ENCODE results near the gene ASAP2. TPM values are rescaled to one million over a fixed set of nuclear protein-coding genes. Genes with fewer than 3 reads are reported as not detected.

Gene ASAP2
- polyA plus RNA-seq, 1 experiment = 30.0 TPM

DNA sequence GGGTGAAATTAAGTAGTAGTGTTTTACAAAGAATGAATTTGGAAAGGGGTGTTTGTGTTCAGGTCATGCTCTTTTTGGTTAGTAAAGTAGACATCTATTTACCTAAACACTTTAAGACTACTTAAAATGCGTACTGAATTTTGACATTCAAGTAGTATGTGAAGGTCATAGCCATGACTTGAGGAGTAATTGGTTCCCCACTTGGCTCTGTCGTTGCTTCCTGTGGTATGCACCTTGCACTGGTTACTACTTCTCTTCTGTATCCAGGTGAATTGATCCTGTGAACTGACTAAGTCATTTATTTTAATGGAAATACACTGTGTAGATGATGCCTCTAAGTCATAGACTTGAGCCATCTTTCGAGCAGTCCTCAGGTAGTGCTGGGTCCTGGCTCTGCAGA, 118.8 kb downstream of the ASAP2 start:
- no peak overlapping the region for H3K4me3 ChIP-seq (ENCODE audit: low read depth, low read length)
- ChIA-PET POLR2A (no interaction called here), CTCF (no interaction called here)
- no peak for DNase-seq (ENCODE audit: low read depth, low spot score)
- H3K27ac ChIP-seq (ENCODE audit: low read depth, low read length) = no peak overlapping the region
- H3K27me3 ChIP-seq (ENCODE audit: control insufficient read depth, insufficient read depth, low read length) = no peaks in the 10 kb centered on the region
- no peaks in the 10 kb centered on the region for H3K9me3 ChIP-seq (ENCODE audit: control insufficient read depth, insufficient read depth, low read length)
- TF ChIP-seq, protein P1, sequence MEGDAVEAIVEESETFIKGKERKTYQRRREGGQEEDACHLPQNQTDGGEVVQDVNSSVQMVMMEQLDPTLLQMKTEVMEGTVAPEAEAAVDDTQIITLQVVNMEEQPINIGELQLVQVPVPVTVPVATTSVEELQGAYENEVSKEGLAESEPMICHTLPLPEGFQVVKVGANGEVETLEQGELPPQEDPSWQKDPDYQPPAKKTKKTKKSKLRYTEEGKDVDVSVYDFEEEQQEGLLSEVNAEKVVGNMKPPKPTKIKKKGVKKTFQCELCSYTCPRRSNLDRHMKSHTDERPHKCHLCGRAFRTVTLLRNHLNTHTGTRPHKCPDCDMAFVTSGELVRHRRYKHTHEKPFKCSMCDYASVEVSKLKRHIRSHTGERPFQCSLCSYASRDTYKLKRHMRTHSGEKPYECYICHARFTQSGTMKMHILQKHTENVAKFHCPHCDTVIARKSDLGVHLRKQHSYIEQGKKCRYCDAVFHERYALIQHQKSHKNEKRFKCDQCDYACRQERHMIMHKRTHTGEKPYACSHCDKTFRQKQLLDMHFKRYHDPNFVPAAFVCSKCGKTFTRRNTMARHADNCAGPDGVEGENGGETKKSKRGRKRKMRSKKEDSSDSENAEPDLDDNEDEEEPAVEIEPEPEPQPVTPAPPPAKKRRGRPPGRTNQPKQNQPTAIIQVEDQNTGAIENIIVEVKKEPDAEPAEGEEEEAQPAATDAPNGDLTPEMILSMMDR (IDR thresholded peaks at IDR 0.05; ENCODE audit: low read depth, low read length) = no peak

DNA sequence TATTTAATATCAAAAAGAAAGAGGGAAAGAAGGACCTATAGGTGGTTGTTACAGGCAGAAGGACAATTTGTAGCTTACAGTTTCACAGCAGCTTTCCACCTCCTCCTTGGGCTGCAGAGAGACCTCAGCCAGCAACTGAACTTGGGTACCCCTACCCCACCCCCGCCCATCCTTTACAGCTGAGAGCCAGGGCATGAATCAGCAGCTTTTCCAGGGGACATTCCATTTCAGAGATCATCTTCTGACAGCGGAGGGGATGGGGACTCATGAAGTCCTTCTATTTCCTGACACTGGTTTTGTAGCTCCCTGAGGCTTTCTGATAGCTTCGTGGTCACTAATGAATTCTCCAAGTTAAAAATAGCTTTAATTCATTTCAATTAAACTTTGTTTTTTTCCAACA, 120.4 kb downstream of the ASAP2 start:
- Histone ChIP-seq H3K27me3 (ENCODE audit: control insufficient read depth, insufficient read depth, low read length) (no peaks in the 10 kb centered on the region), H3K9me3 (ENCODE audit: control insufficient read depth, insufficient read depth, low read length) (no peaks in the 10 kb centered on the region), H3K27ac (ENCODE audit: low read depth, low read length) (no peak overlapping the region), H3K4me3 (ENCODE audit: low read depth, low read length) (no peak overlapping the region)
- TF ChIP-seq, protein P1 (IDR thresholded peaks at IDR 0.05; ENCODE audit: low read depth, low read length) = no peak
- no peak for DNase-seq (ENCODE audit: low read depth, low spot score)
- POLR2A ChIA-PET = no interaction called here
- CTCF ChIA-PET = interaction anchor here (0.6 to 1.4 kb wide), 3 partner anchors 56 to 184 kb away, joined by 3 to 5 read pairs (median 4); no protein-coding TSS in a partner anchor

DNA sequence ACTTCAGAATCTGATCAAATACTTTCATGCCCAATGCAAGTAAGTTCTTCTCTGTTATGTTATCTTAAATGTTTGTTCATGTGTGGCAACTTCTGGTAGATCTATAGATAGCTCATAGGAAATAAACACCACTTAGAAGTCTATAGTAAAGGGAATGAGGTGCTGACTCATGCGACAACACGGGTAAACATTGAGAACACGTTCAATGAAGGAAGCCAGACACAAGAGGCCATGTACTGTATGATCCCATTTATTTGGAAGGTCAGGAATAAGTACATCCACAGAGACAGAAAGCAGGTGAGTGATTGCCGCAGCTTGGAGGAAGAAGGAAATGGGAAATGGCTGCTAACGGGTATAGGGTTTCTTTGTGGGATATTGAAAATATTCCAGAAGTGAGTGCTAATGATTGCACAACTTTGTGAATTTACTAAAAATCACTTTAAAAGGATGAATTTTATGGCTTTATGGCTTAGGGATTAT, 121.3 kb downstream of the ASAP2 start:
- DNase-seq (ENCODE audit: low read depth, low spot score) = no peak
- POLR2A ChIA-PET = no interaction called here
- TF ChIP-seq, protein P1 (IDR thresholded peaks at IDR 0.05; ENCODE audit: low read depth, low read length) = no peak

GRCh38 chr2:9328931-9329330, 122.3 kb downstream of the ASAP2 start:
- H3K4me3 ChIP-seq (ENCODE audit: low read depth, low read length) = no peak overlapping the region
- POLR2A ChIA-PET = no interaction called here
- CTCF ChIA-PET = no interaction called here
- no peak overlapping the region for H3K27ac ChIP-seq (ENCODE audit: low read depth, low read length)
- H3K9me3 ChIP-seq (ENCODE audit: control insufficient read depth, insufficient read depth, low read length) = no peaks in the 10 kb centered on the region
- no peaks in the 10 kb centered on the region for H3K27me3 ChIP-seq (ENCODE audit: control insufficient read depth, insufficient read depth, low read length)
- DNase-seq (ENCODE audit: low read depth, low spot score) = no peak
- TF ChIP-seq, protein P1 (IDR thresholded peaks at IDR 0.05; ENCODE audit: low read depth, low read length) = no peak

More for the DNA sequence above, 121.3 kb downstream of the ASAP2 start:
- Histone ChIP-seq H3K4me3 (ENCODE audit: low read depth, low read length) (no peak overlapping the region), H3K27ac (ENCODE audit: low read depth, low read length) (no peak overlapping the region), H3K9me3 (ENCODE audit: control insufficient read depth, insufficient read depth, low read length) (no peaks in the 10 kb centered on the region), H3K27me3 (ENCODE audit: control insufficient read depth, insufficient read depth, low read length) (no peaks in the 10 kb centered on the region)
- CTCF ChIA-PET = interaction anchor here (1.4 kb wide), 1 partner anchor 122 kb away, joined by 5 read pairs; no protein-coding TSS in a partner anchor

DNA sequence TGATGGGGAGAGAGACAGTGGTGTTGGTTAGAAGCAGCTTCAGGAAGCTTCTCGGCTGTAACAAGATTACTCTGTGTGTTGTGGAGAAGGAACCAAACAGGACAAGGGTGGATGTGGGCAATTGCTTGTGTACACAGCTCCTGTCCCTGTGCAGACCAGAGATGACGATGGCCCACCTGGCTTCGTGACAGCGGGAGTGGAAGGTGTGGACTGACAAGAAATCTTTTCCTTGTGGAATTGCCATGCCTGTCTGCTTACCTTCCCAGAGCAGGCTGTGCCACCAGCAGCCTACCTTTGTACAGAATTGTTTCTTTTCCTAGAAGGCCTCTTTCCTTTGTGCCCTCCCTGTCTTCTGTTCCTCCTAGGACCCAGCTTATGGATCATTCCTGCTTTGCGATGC, 122.9 kb downstream of the ASAP2 start:
- no peaks in the 10 kb centered on the region for H3K9me3 ChIP-seq (ENCODE audit: control insufficient read depth, insufficient read depth, low read length)
- ChIA-PET POLR2A (no interaction called here), CTCF (no interaction called here)
- no peaks in the 10 kb centered on the region for H3K27me3 ChIP-seq (ENCODE audit: control insufficient read depth, insufficient read depth, low read length)
- H3K27ac ChIP-seq (ENCODE audit: low read depth, low read length) = no peak overlapping the region
- no peak overlapping the region for H3K4me3 ChIP-seq (ENCODE audit: low read depth, low read length)
- DNase-seq (ENCODE audit: low read depth, low spot score) = no peak
- TF ChIP-seq, protein P1 (IDR thresholded peaks at IDR 0.05; ENCODE audit: low read depth, low read length) = no peak
